CD4-positive, alpha-beta memory T cell (primary cell): ENCODE measurements around the gene MPEG1. TPM values are rescaled to one million over a fixed set of nuclear protein-coding genes. Genes with fewer than 3 reads are reported as not detected.

Source experiments
- CTCF ChIA-PET: fragments of 350-600 bp; sonication (Branson Sonifier 250); formaldehyde crosslinking; loops from one replicate; lab custom pipeline; 2021; ENCODE audit warnings: inconsistent platforms; ENCODE audit not compliant: partially characterized antibody; lab: Charles Lee
- POLR2A ChIA-PET: fragments of 350-600 bp; sonication (Branson Sonifier 250); formaldehyde crosslinking; loops from one replicate; lab custom pipeline; 2021; ENCODE audit not compliant: partially characterized antibody; lab: Charles Lee
- DNase-seq, 5 donors: peaks; one replicate each; pipeline versions ENCODE4 v3.0.0 to v3.0.0-alpha.2; 2020 to 2022; ENCODE audit warnings: mixed read lengths in 1 of 5
- H3K27ac ChIP-seq: one replicate; pipeline ENCODE4 v1.7.0; 2013; ENCODE audit warnings: low read depth, low read length
- H3K27me3 ChIP-seq: 2 replicates; pipeline ENCODE4 v1.7.0; 2013; ENCODE audit warnings: mild to moderate bottlenecking, low read length, moderate library complexity; ENCODE audit not compliant: insufficient read depth
- H3K36me3 ChIP-seq: 2 replicates; pipeline ENCODE4 v1.7.0; 2013; ENCODE audit warnings: mild to moderate bottlenecking, low read length, moderate library complexity; ENCODE audit not compliant: insufficient read depth
- H3K4me1 ChIP-seq: 2 replicates; pipeline ENCODE4 v1.7.0; 2013; ENCODE audit warnings: mild to moderate bottlenecking, low read length, moderate library complexity; ENCODE audit not compliant: insufficient read depth
- H3K4me3 ChIP-seq, 2 donors: one replicate each; pipeline ENCODE4 v1.7.0; 2013; ENCODE audit warnings: low read length in 2 of 2, mild to moderate bottlenecking in 1 of 2
- H3K9me3 ChIP-seq, 2 donors: one replicate each; pipeline ENCODE4 v1.7.0; 2013; ENCODE audit warnings: low read length in 2 of 2, control low read depth in 1 of 2; ENCODE audit not compliant: control insufficient read depth in 1 of 2
- H3K27ac Mint-ChIP-seq, 7 donors: one replicate each; pipeline ENCODE4 v1.8.0; 2020 to 2021; ENCODE audit warnings: mixed read lengths in 7 of 7, mild to moderate bottlenecking in 6 of 7, inconsistent platforms in 3 of 7, moderate library complexity in 3 of 7
- H3K27me3 Mint-ChIP-seq, 2 donors: one replicate each; pipeline ENCODE4 v1.8.0; 2020 to 2021; ENCODE audit warnings: mixed read lengths in 2 of 2
- H3K36me3 Mint-ChIP-seq, 2 donors: one replicate each; pipeline ENCODE4 v1.8.0; 2020 to 2021; ENCODE audit warnings: mixed read lengths in 2 of 2, inconsistent platforms in 1 of 2, mild to moderate bottlenecking in 1 of 2
- H3K4me1 Mint-ChIP-seq, 4 donors: one replicate each; pipeline ENCODE4 v1.8.0; 2020 to 2021; ENCODE audit warnings: mixed read lengths in 4 of 4, mild to moderate bottlenecking in 1 of 4
- H3K4me3 Mint-ChIP-seq, 8 donors: one replicate each; pipeline ENCODE4 v1.8.0; 2020 to 2021; ENCODE audit warnings: mixed read lengths in 8 of 8, mild to moderate bottlenecking in 7 of 8, moderate library complexity in 6 of 8, inconsistent platforms in 3 of 8
- H3K9me3 Mint-ChIP-seq, 8 donors: one replicate each; pipeline ENCODE4 v1.8.0; 2020 to 2021; ENCODE audit warnings: mixed read lengths in 8 of 8, mild to moderate bottlenecking in 5 of 8, inconsistent platforms in 3 of 8, moderate library complexity in 1 of 8
- intact Hi-C: fragments of 100-400 bp; cut with micrococcal nuclease; formaldehyde crosslinking; loops from one replicate; pipeline ENCODE4 v1.15.1; 2023
- polyA plus RNA-seq, 2 donors: library from polyadenylated mRNA; unstranded; fragments of 300-500 nt; fragmentation: Illumina TruSeq; gene quantifications; one replicate each; pipeline ENCODE4 v1.2.3, GENCODE V29; 2021
- total RNA-seq, 2 experiments: library from RNA; stranded (reverse); gene quantifications; one replicate each; pipeline ENCODE4 v1.2.3, GENCODE V29; 2021

MPEG1 gene
- total and polyA plus RNA-seq, 4 experiments from 2014 or later: 0.14 to 2.7 (median 1.2) TPM

DNA sequence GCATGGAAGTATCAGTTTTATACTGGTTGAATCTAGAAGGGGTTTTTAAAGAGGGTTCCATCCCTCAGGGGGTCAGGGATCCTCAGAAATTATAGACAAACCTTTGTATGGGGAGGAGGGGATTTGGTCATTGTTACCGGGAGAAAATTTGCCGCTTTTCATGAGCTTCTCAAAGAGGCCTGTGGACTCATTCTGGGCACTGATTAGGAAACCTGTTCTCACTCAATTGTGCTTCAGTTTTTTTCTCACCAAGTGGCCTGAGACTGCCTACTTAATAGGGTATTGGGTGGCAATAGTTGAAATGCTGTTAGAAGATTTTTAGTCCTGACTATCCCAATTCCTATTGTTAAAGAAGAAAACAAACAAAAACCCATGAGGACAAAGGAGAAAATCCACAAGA, 14.0 kb downstream of the MPEG1 start:
- Histone ChIP-seq H3K9me3 (no peaks in the 10 kb centered on the region), H3K27ac (no peak overlapping the region), H3K4me1 (peaks cover 7% of the 10 kb centered on the region), H3K36me3 (no peaks in the 10 kb centered on the region), H3K27me3 (no peaks in the 10 kb centered on the region), H3K4me3 (no peak overlapping the region)
- Mint-ChIP-seq H3K36me3 (peaks cover 3 to 23% of the 10 kb centered on the region in 2 donors), H3K4me3 (no peak overlapping the region), H3K27ac (no peak overlapping the region), H3K9me3 (no peaks in the 10 kb centered on the region), H3K27me3 (no peaks in the 10 kb centered on the region), H3K4me1 (peaks cover 5 to 20% (median 13%) of the 10 kb centered on the region in 4 donors)
- intact Hi-C loops: no loop called here
- no peak for DNase-seq
- ChIA-PET CTCF (interaction anchor here (1.2 to 2.5 kb wide), 4 partner anchors 11 to 27 kb away, joined by 3 to 10 read pairs (median 6); partner anchors contain the start of gene DTX4), POLR2A (no interaction called here)

DNA sequence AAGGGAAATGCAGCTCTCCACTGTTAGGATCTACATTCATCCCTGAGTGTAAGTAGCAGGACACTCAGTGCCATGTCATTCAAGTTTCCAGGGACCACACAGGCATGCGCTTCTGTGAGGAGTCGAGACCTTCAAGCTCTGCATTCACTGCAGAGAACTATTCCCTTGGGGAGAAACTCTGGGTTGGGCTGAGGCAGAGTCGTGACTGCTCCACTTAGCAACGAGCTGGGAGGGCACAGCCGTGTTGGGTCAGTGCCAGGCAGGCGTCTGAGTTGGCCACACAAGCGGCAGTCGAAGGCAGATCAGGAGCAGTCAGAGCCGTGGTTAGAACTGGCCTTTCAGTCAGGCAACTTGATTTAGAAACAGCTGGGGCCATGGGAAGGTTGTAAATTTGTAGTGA, 14.7 kb downstream of the MPEG1 start:
- H3K27ac ChIP-seq: no peak overlapping the region
- Mint-ChIP-seq H3K4me1 (peaks cover 5 to 20% (median 13%) of the 10 kb centered on the region in 4 donors), H3K36me3 (peaks cover 3 to 23% of the 10 kb centered on the region in 2 donors), H3K4me3 (no peak overlapping the region), H3K27ac (no peak overlapping the region), H3K9me3 (no peaks in the 10 kb centered on the region), H3K27me3 (no peaks in the 10 kb centered on the region)
- H3K4me3 ChIP-seq: no peak overlapping the region
- ChIA-PET CTCF (interaction anchor here (2.2 to 2.5 kb wide), 2 partner anchors 12 to 26 kb away, joined by 8 to 10 read pairs; partner anchors contain the start of gene DTX4), POLR2A (no interaction called here)
- intact Hi-C loops: no loop called here
- no peaks in the 10 kb centered on the region for H3K9me3 ChIP-seq
- no peaks in the 10 kb centered on the region for H3K36me3 ChIP-seq
- peaks cover 7% of the 10 kb centered on the region for H3K4me1 ChIP-seq
- DNase-seq: no peak
- no peaks in the 10 kb centered on the region for H3K27me3 ChIP-seq

DNA sequence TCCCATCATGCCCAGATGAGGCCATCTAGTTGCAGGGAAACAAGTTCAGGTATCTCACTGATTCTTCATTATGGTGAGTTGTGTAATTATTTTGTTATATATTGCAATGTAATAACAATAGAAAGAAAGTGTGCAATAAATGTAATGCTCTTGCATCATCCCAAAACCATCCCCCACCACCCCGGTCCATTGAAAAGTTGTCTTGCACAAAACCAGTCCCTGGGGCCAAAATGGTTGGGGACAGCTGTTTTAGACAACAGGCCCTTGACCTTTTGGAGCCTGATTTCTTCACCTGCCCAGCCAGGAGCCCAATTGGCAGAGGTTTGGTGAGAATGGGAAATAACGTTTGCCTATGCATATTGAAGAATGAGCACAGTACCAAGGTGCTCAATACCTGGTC, 15.9 kb downstream of the MPEG1 start:
- no peaks in the 10 kb centered on the region for H3K27me3 Mint-ChIP-seq
- H3K4me3 ChIP-seq: no peak overlapping the region
- DNase-seq: no peak
- no peak overlapping the region for H3K27ac Mint-ChIP-seq
- intact Hi-C loops: no loop called here
- H3K27ac ChIP-seq: no peak overlapping the region
- CTCF ChIA-PET: no interaction called here
- no peaks in the 10 kb centered on the region for H3K36me3 ChIP-seq
- peaks cover 6 to 20% of the 10 kb centered on the region in 2 donors for H3K36me3 Mint-ChIP-seq
- H3K4me1 Mint-ChIP-seq: peaks cover 5 to 17% (median 13%) of the 10 kb centered on the region in 4 donors
- POLR2A ChIA-PET: no interaction called here
- no peaks in the 10 kb centered on the region for H3K27me3 ChIP-seq
- no peaks in the 10 kb centered on the region for H3K9me3 Mint-ChIP-seq
- peaks cover 7% of the 10 kb centered on the region for H3K4me1 ChIP-seq
- no peak overlapping the region for H3K4me3 Mint-ChIP-seq
- no peaks in the 10 kb centered on the region for H3K9me3 ChIP-seq

DNA sequence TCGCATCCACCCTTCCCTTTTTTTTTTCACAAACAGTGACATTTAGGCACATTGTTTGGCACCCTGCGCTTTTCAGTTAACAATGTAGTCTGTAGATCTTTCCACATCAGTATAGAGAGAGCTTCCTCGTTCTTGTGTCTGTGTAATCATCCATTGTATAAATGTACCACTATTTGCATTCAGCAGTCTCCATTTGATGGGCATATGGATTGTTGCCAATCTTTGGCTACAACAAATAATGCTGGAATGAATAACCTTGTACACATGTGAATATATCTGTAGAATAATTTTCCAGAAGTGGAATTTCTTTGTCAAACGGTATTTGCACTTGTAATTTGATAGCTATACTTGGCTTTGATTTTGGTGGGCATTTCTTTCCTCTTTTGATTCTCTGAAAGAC, 17.1 kb downstream of the MPEG1 start:
- H3K27ac Mint-ChIP-seq: peak overlapping the region in 2 of 7 donors; percentile 30 to 44
- CTCF ChIA-PET: interaction anchor here (1.4 kb wide), 1 partner anchor 21 kb away, joined by 6 read pairs; no protein-coding TSS in a partner anchor
- no peaks in the 10 kb centered on the region for H3K36me3 ChIP-seq

DNA sequence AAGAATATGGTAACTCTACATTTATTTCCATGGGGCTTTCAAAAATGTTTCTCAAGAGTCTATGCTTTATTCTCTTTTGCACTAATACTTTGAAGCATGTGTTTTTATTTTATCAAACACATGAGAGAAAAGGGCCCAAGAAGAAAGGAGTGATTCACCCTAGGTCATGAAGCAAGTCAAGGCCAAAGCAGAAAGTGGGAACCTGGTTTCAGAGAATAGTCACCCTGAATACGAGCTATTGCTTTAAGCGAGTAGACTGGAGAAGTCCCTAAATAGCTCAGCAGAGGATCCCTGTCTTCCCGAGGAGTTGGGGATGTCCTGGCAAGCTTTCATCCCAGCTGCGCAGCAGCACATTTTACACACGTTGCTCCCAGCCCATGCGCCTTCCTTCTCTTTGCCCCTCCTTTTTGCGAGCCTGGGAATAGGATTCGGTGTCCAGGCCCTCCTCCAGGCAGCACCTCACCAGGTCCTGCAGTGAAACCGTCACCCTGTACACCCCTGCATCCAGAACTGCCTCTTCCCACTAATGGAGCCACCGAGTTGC, 19.1 kb downstream of the MPEG1 start:
- Histone ChIP-seq H3K4me3 (no peak overlapping the region), H3K27ac (no peak overlapping the region), H3K4me1 (no peaks in the 10 kb centered on the region), H3K9me3 (no peaks in the 10 kb centered on the region), H3K27me3 (no peaks in the 10 kb centered on the region), H3K36me3 (no peaks in the 10 kb centered on the region)
- CTCF ChIA-PET: interaction anchor here (1.4 to 4.5 kb wide), 4 partner anchors 8 to 22 kb away, joined by 4 to 25 read pairs (median 10); partner anchors contain the start of gene DTX4
- no peak for DNase-seq
- Mint-ChIP-seq H3K9me3 (no peaks in the 10 kb centered on the region), H3K4me3 (no peak overlapping the region), H3K27ac (no peak overlapping the region), H3K4me1 (peaks cover 0 to 4% (median 3%) of the 10 kb centered on the region in 4 donors), H3K27me3 (peaks cover 0 to 2% of the 10 kb centered on the region in 2 donors), H3K36me3 (peaks cover 6 to 25% of the 10 kb centered on the region in 2 donors)
- intact Hi-C loops: no loop called here
- POLR2A ChIA-PET: no interaction called here

More for the DNA sequence above, 17.1 kb downstream of the MPEG1 start:
- H3K27ac ChIP-seq: no peak overlapping the region
- intact Hi-C loops: no loop called here
- H3K27me3 ChIP-seq: no peaks in the 10 kb centered on the region
- H3K36me3 Mint-ChIP-seq: peaks cover 6 to 18% of the 10 kb centered on the region in 2 donors
- no peak overlapping the region for H3K4me3 ChIP-seq
- peaks cover 0 to 2% of the 10 kb centered on the region in 2 donors for H3K27me3 Mint-ChIP-seq
- H3K9me3 Mint-ChIP-seq: no peaks in the 10 kb centered on the region
- no peaks in the 10 kb centered on the region for H3K9me3 ChIP-seq
- no peak overlapping the region for H3K4me3 Mint-ChIP-seq
- H3K4me1 ChIP-seq: peaks cover 7% of the 10 kb centered on the region
- no peak for DNase-seq
- POLR2A ChIA-PET: no interaction called here
- peaks cover 5 to 17% (median 12%) of the 10 kb centered on the region in 4 donors for H3K4me1 Mint-ChIP-seq

DNA sequence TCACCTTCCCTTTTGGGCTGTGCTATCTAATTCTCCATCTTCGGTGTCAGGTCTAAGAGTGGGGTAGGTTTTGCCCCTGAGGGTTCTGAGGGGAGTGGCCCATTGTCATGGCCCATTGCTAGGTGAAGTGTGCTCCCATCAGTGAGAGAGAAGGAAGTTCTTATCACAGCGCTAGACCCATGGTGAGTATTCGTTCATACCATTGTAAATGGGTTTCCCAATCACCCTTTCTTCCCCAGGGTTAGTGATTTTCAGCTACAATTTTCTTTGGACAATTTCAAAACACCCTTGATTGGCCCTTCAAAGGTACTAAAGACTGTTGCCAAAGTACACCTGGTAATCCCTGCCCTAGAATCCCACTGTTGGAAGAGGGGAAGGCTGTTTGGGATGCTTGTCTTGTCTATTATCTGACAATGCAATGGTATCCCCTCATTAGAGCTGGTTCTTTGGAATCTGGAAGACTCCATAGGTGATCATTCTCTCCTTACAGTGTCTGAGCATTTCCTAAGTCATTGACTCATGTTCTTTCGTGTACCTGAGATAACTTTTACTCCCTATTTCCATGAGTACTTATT, 20.2 kb downstream of the MPEG1 start:
- DNase-seq: no peak
- H3K9me3 Mint-ChIP-seq: no peaks in the 10 kb centered on the region
- ChIA-PET POLR2A (no interaction called here), CTCF (interaction anchor here (0.6 to 4.5 kb wide), 5 partner anchors 8 to 278 kb away, joined by 3 to 25 read pairs (median 5); partner anchors contain the start of gene DTX4)
- H3K4me1 ChIP-seq: no peaks in the 10 kb centered on the region
- no peaks in the 10 kb centered on the region for H3K36me3 ChIP-seq
- peaks cover 0 to 2% of the 10 kb centered on the region in 2 donors for H3K27me3 Mint-ChIP-seq
- H3K9me3 ChIP-seq: no peaks in the 10 kb centered on the region
- peaks cover 0 to 4% (median 3%) of the 10 kb centered on the region in 4 donors for H3K4me1 Mint-ChIP-seq
- no peak overlapping the region for H3K27ac ChIP-seq
- no peaks in the 10 kb centered on the region for H3K27me3 ChIP-seq
- no peak overlapping the region for H3K27ac Mint-ChIP-seq
- H3K4me3 Mint-ChIP-seq: no peak overlapping the region
- no peak overlapping the region for H3K4me3 ChIP-seq
- intact Hi-C loops: no loop called here
- H3K36me3 Mint-ChIP-seq: peaks cover 6 to 26% of the 10 kb centered on the region in 2 donors

DNA sequence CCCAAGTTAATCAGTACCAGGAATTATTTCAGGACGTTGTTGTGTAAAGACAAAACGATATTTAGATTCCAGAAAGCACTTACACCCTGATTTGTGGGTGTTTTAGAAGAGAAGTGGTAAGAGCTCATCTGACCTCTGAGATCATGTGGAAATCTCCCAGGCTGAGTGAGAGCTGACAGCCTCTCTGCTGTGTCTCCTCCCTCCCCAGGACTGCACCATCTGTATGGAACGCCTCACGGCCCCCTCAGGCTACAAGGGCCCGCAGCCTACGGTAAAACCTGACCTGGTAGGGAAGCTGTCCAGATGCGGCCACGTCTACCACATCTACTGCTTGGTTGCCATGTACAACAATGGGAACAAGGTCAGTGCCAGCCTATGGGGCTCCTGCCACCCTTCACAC, 20.8 kb downstream of the MPEG1 start:
- no peak overlapping the region for H3K4me3 ChIP-seq
- intact Hi-C loops: no loop called here
- H3K27me3 ChIP-seq: no peaks in the 10 kb centered on the region
- no peaks in the 10 kb centered on the region for H3K4me1 ChIP-seq
- no peaks in the 10 kb centered on the region for H3K9me3 Mint-ChIP-seq
- ChIA-PET CTCF (interaction anchor here (2.0 to 4.5 kb wide), 3 partner anchors 14 to 20 kb away, joined by 5 to 25 read pairs (median 14); partner anchors contain the start of gene DTX4), POLR2A (no interaction called here)
- no peak overlapping the region for H3K4me3 Mint-ChIP-seq
- H3K27ac Mint-ChIP-seq: no peak overlapping the region
- H3K27me3 Mint-ChIP-seq: peaks cover 0 to 2% of the 10 kb centered on the region in 2 donors
- no peaks in the 10 kb centered on the region for H3K9me3 ChIP-seq
- peaks cover 0 to 4% (median 3%) of the 10 kb centered on the region in 4 donors for H3K4me1 Mint-ChIP-seq
- no peak for DNase-seq
- no peak overlapping the region for H3K27ac ChIP-seq
- H3K36me3 Mint-ChIP-seq: peaks cover 6 to 24% of the 10 kb centered on the region in 2 donors
- no peaks in the 10 kb centered on the region for H3K36me3 ChIP-seq
